ENCODE measurements around the gene FRG2B. TPM values are rescaled to one million over a fixed set of nuclear protein-coding genes. Genes with fewer than 3 reads are reported as not detected.
"Not testable (repeated sequence)": the region's sequence is repeated elsewhere in the genome, so short reads cannot be mapped to it uniquely, and the experiment has no call there.

Gene FRG2B
- total and polyA plus RNA-seq, 2 experiments from 2014 or later = not detected

- H2AFZ ChIP-seq; H3K27me3 ChIP-seq (replicated peaks; ENCODE audit: insufficient read depth); H3K4me1 ChIP-seq (ENCODE audit: insufficient read depth); DNase-seq; H3K36me3 ChIP-seq (ENCODE audit: low read depth); in situ Hi-C loops (cut with MboI); H3K79me2 ChIP-seq (ENCODE audit: insufficient read depth); H3K27ac ChIP-seq; H3K9me3 ChIP-seq (ENCODE audit: low read depth); H4K20me1 ChIP-seq (ENCODE audit: insufficient read depth); H3K4me3 ChIP-seq; H3K9me2 ChIP-seq (ENCODE audit: insufficient read depth); H3K4me2 ChIP-seq (ENCODE audit: unreplicated experiment); H3F3A ChIP-seq (ENCODE audit: insufficient read depth); H3K9ac ChIP-seq: not testable (repeated sequence)
- WGBS, 2 experiments (ENCODE audit: low coverage in 1 of 2, low lambda C conversion rate in 2 of 2, missing lambda C conversion rate in 2 of 2) = 0 to 1% methylated on average over 13 to 15 of the region's 18 CpGs
These were observed 20.6 kb upstream of the FRG2B start for GRCh38 chr10:133647075-133647748.

GRCh38 chr10:133637846-133638235 lies 11.2 kb upstream of the FRG2B start:
- H3K9me3 ChIP-seq (ENCODE audit: low read depth); H3K27ac ChIP-seq; H3K27me3 ChIP-seq (replicated peaks; ENCODE audit: insufficient read depth); H3K4me2 ChIP-seq (ENCODE audit: unreplicated experiment); DNase-seq; H3K79me2 ChIP-seq (ENCODE audit: insufficient read depth); H3F3A ChIP-seq (ENCODE audit: insufficient read depth); H4K20me1 ChIP-seq (ENCODE audit: insufficient read depth); in situ Hi-C loops (cut with MboI); H3K9me2 ChIP-seq (ENCODE audit: insufficient read depth); H3K9ac ChIP-seq; H2AFZ ChIP-seq; H3K4me1 ChIP-seq (ENCODE audit: insufficient read depth); H3K4me3 ChIP-seq; H3K36me3 ChIP-seq (ENCODE audit: low read depth): not testable (repeated sequence)
- 0 to 5% methylated on average over 11 to 16 of the region's 30 CpGs for WGBS, 2 experiments (ENCODE audit: low coverage in 1 of 2, low lambda C conversion rate in 2 of 2, missing lambda C conversion rate in 2 of 2)

- H3K27me3 ChIP-seq (replicated peaks; ENCODE audit: insufficient read depth); H3K9ac ChIP-seq; in situ Hi-C loops (cut with MboI); H3K79me2 ChIP-seq (ENCODE audit: insufficient read depth); H3K27ac ChIP-seq; H3K9me3 ChIP-seq (ENCODE audit: low read depth); H4K20me1 ChIP-seq (ENCODE audit: insufficient read depth); H3K4me1 ChIP-seq (ENCODE audit: insufficient read depth); H3K4me3 ChIP-seq; DNase-seq; H2AFZ ChIP-seq; H3F3A ChIP-seq (ENCODE audit: insufficient read depth); H3K9me2 ChIP-seq (ENCODE audit: insufficient read depth); H3K36me3 ChIP-seq (ENCODE audit: low read depth); H3K4me2 ChIP-seq (ENCODE audit: unreplicated experiment): not testable (repeated sequence)
- WGBS, 2 experiments (ENCODE audit: low coverage in 1 of 2, low lambda C conversion rate in 2 of 2, missing lambda C conversion rate in 2 of 2) = 0% methylated on average over 1 to 4 of the region's 35 CpGs
These were observed 10.7 kb upstream of the FRG2B start for GRCh38 chr10:133637202-133637845.

- H3K27me3 ChIP-seq (replicated peaks; ENCODE audit: insufficient read depth); H3K79me2 ChIP-seq (ENCODE audit: insufficient read depth); H3K27ac ChIP-seq; H3F3A ChIP-seq (ENCODE audit: insufficient read depth); in situ Hi-C loops (cut with MboI); H3K4me2 ChIP-seq (ENCODE audit: unreplicated experiment); DNase-seq; H3K4me1 ChIP-seq (ENCODE audit: insufficient read depth); H3K9ac ChIP-seq; H4K20me1 ChIP-seq (ENCODE audit: insufficient read depth); H2AFZ ChIP-seq; H3K36me3 ChIP-seq (ENCODE audit: low read depth); H3K9me2 ChIP-seq (ENCODE audit: insufficient read depth); H3K4me3 ChIP-seq; H3K9me3 ChIP-seq (ENCODE audit: low read depth): not testable (repeated sequence)
- 23 to 33% methylated on average over 1 to 4 of the region's 5 CpGs for WGBS, 2 experiments (ENCODE audit: low coverage in 1 of 2, low lambda C conversion rate in 2 of 2, missing lambda C conversion rate in 2 of 2)
These were observed 4.2 kb upstream of the FRG2B start for GRCh38 chr10:133630723-133631249.

GRCh38 chr10:133622544-133622943 lies 4.1 kb downstream of the FRG2B start:
- H2AFZ ChIP-seq; H3K9me3 ChIP-seq (ENCODE audit: low read depth); H3K79me2 ChIP-seq (ENCODE audit: insufficient read depth); H3K4me1 ChIP-seq (ENCODE audit: insufficient read depth); H3K36me3 ChIP-seq (ENCODE audit: low read depth); H3F3A ChIP-seq (ENCODE audit: insufficient read depth); H3K4me2 ChIP-seq (ENCODE audit: unreplicated experiment); DNase-seq; H3K4me3 ChIP-seq; H3K27ac ChIP-seq; H3K9ac ChIP-seq; H3K9me2 ChIP-seq (ENCODE audit: insufficient read depth); H3K27me3 ChIP-seq (replicated peaks; ENCODE audit: insufficient read depth); H4K20me1 ChIP-seq (ENCODE audit: insufficient read depth); in situ Hi-C loops (cut with MboI): not testable (repeated sequence)
- 28 to 30% methylated on average over 17 to 22 of the region's 31 CpGs for WGBS, 2 experiments (ENCODE audit: low coverage in 1 of 2, low lambda C conversion rate in 2 of 2, missing lambda C conversion rate in 2 of 2)
